Measurements from ENCODE around the gene ARHGAP26. TPM values are rescaled to one million over a fixed set of nuclear protein-coding genes. Genes with fewer than 3 reads are reported as not detected.

Gene ARHGAP26
- total and polyA plus RNA-seq, 2 of the 4 experiments (the other 2 are of a cell fraction) = 0.54 to 0.56 TPM

DNA sequence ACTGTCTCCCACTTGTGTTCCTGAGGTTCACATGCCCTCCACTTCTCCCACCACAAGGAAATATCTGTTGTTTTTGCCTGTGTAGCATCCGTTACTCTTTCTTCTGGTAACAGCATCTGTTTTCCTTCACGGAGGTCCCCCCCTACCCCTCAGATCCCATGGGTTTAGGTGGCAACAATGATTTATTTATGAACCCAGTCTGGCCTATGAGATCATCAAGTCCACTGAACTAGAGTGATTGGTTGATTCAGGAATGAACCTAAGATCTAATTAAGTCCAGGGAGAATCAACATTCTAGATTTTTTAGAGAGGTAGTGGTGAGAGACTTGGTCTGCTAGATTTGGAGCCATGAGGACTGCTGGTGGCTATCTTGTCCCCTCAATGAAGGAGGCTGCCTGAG lies 466.5 kb downstream of the ARHGAP26 start:
- intact Hi-C loops (cut with micrococcal nuclease) = no loop called here
- Histone ChIP-seq H3K14ac (replicated peaks; ENCODE audit: low read depth, low read length) (0 out of 2 replicates have a peak overlapping the region, but pooled peaks have one; percentile 42), H4K91ac (ENCODE audit: insufficient read depth, low read depth, low read length) (no peak overlapping the region), H3K4me1 (ENCODE audit: control insufficient read depth, insufficient read depth, low read length) (peaks cover 15% of the 10 kb centered on the region), H3K27me3 (ENCODE audit: control insufficient read depth, insufficient read depth, low read length) (no peaks in the 10 kb centered on the region), H2BK20ac (ENCODE audit: low read depth, low read length) (peak overlapping the region; percentile 31), H3K79me1 (ENCODE audit: low read depth in 1 of 2, low read length in 2 of 2) (no peaks in the 10 kb centered on the region), H3K23ac (ENCODE audit: low read depth, low read length) (no peak overlapping the region), H3K56ac (ENCODE audit: extremely low read depth, insufficient read depth, low read length) (no peak overlapping the region), H2AK9ac (replicated peaks; ENCODE audit: low read depth, low read length, poor library complexity) (no peak overlapping the region), H2AFZ (replicated peaks; ENCODE audit: low read length, poor library complexity) (peak overlapping the region; percentile 36), H2BK120ac (ENCODE audit: low read depth, low read length) (peak overlapping the region; percentile 6; the same call in 1 of the 2 replicates), H2BK15ac (ENCODE audit: low read depth, low read length) (no peak overlapping the region; the same call in 2 of the 3 replicates), H3K4ac (ENCODE audit: low read depth, low read length) (0 out of 2 replicates have a peak overlapping the region, but pooled peaks have one; percentile 25), H2AK5ac (ENCODE audit: low read depth, low read length) (peak overlapping the region; percentile 59; the same call in 1 of the 2 replicates), H4K5ac (ENCODE audit: low read depth, low read length) (no peak overlapping the region), H3K4me2 (ENCODE audit: low read depth, low read length) (no peak overlapping the region), H3K27ac (ENCODE audit: insufficient read depth, low read length) (no peak overlapping the region), H3K9me3 (ENCODE audit: control insufficient read depth, insufficient read depth, low read length) (no peaks in the 10 kb centered on the region), H4K8ac (ENCODE audit: low read depth in 2 of 2, low read length in 2 of 2) (no peak overlapping the region), H3K9me1 (ENCODE audit: insufficient read depth, low read length) (peaks cover 17% of the 10 kb centered on the region), H3K4me3 (ENCODE audit: insufficient read depth, low read depth, low read length) (no peak overlapping the region), H3K9ac (ENCODE audit: low read depth, low read length) (no peak overlapping the region), H2BK5ac (ENCODE audit: low read depth, low read length, poor library complexity, severe bottlenecking) (no peak overlapping the region), H4K20me1 (ENCODE audit: insufficient read depth, low read length) (no peaks in the 10 kb centered on the region), H3K18ac (ENCODE audit: low read depth, low read length) (0 out of 2 replicates have a peak overlapping the region, but pooled peaks have one; percentile 10), H3K36me3 (ENCODE audit: control insufficient read depth, insufficient read depth, low read length) (no peaks in the 10 kb centered on the region)
- dilution Hi-C loops (cut with HindIII; ENCODE audit: low sequenced_read_pairs, unreplicated experiment) = no loop called here
- CTCF ChIA-PET = no interaction called here
- TF ChIP-seq MXI1 (IDR thresholded peaks at IDR 0.05; ENCODE audit: borderline replicate concordance, low read depth, low read length) (no peak), CHD1 (IDR thresholded peaks at IDR 0.05; ENCODE audit: low read depth, low read length) (no peak), RAD21 (IDR thresholded peaks at IDR 0.05; ENCODE audit: low read length) (no peak), USF2 (IDR thresholded peaks at IDR 0.05; ENCODE audit: low read depth, low read length) (no peak), MAFK (IDR thresholded peaks at IDR 0.05; ENCODE audit: low read depth, low read length) (no peak), CTCF (conservative IDR thresholded peaks at IDR 0.05; ENCODE audit: low read depth, low read length) (no peak), RFX5 (IDR thresholded peaks at IDR 0.05; ENCODE audit: low read depth, low read length) (no peak), POLR2A (IDR thresholded peaks at IDR 0.05; ENCODE audit: low read depth, low read length) (no peak), MAZ (IDR thresholded peaks at IDR 0.05; ENCODE audit: borderline replicate concordance, low read depth, low read length) (no peak), CEBPB (IDR thresholded peaks at IDR 0.05; ENCODE audit: low read depth, low read length) (no peak), NFE2L2 (IDR thresholded peaks at IDR 0.05; ENCODE audit: low read depth, low read length) (no peak), BHLHE40 (IDR thresholded peaks at IDR 0.05; ENCODE audit: low read depth, low read length) (no peak), SMC3 (IDR thresholded peaks at IDR 0.05; ENCODE audit: low read depth, low read length) (no peak), RCOR1 (IDR thresholded peaks at IDR 0.05; ENCODE audit: insufficient replicate concordance, low read length) (no peak), FOS (IDR thresholded peaks at IDR 0.05; ENCODE audit: low read depth, low read length) (no peak)
- TF ChIP-seq, protein P1, sequence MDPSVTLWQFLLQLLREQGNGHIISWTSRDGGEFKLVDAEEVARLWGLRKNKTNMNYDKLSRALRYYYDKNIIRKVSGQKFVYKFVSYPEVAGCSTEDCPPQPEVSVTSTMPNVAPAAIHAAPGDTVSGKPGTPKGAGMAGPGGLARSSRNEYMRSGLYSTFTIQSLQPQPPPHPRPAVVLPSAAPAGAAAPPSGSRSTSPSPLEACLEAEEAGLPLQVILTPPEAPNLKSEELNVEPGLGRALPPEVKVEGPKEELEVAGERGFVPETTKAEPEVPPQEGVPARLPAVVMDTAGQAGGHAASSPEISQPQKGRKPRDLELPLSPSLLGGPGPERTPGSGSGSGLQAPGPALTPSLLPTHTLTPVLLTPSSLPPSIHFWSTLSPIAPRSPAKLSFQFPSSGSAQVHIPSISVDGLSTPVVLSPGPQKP (IDR thresholded peaks at IDR 0.05; ENCODE audit: borderline replicate concordance, low read depth, low read length) = no peak
- WGBS, 2 experiments (ENCODE audit: extremely low coverage in 2 of 2, insufficient read length in 1 of 2) = no CpG with 5 or more reads among the region's 2 CpGs
- ATAC-seq (ENCODE audit: low read depth) (no peak), DNase-seq (no peak)
- POLR2A ChIA-PET (ENCODE audit: unreplicated experiment) = no interaction called here
- no TSS peak for BruUV-seq (replicated peaks)
- in situ Hi-C loops (cut with MboI; ENCODE audit: low sequenced_read_pairs) = no loop called here
